ENCODE data around the gene URM1.
A peak's percentile ranks its signal among the peaks of the same experiment; 100 is the strongest.

Gene URM1

DNA sequence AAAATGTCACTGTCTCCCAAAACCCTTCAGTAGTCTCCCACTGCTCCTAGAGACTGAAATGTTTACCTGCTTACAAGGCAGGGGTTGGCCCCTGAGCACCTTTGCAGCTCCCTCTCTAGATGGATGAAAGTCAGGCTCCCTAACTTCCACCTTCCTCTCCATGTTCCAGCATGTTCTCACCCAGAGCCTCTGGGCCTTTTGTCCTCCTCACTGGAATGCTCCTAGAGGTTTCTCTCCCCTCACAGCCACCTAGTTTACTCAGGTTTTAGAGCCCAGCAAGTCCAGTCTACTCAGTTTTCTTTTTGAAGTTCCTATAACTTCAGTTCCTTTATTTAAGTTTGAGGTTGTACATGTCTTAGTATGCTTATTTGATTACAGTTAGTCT lies 815 bp upstream of the URM1 start:
- peaks cover 0 to 7% of the 10 kb centered on the region in 2 donors for H3K36me3 ChIP-seq (ENCODE audit: control insufficient read depth in 2 of 2, insufficient read depth in 2 of 2, low read length in 2 of 2)
- peak overlapping the region; percentile 95 for H3K9ac ChIP-seq (ENCODE audit: low read length in 2 of 2)
- peaks cover 21% of the 10 kb centered on the region for H3K4me1 ChIP-seq (ENCODE audit: control insufficient read depth, insufficient read depth, low read length)
- H3K27ac ChIP-seq (ENCODE audit: low read length): peak overlapping the region; percentile 89
- no peaks in the 10 kb centered on the region for H3K9me3 ChIP-seq (ENCODE audit: control insufficient read depth in 2 of 2, low read length in 2 of 2)
- no peaks in the 10 kb centered on the region for H3K27me3 ChIP-seq (ENCODE audit: control insufficient read depth in 1 of 2, insufficient read depth in 2 of 2, low read length in 2 of 2)
- peak overlapping the region; percentile 88 to 99 for H3K4me3 ChIP-seq (ENCODE audit: low read length in 2 of 2)

- Histone ChIP-seq H3K4me3 (ENCODE audit: low read length in 2 of 2) (peak overlapping the region; percentile 75 to 99), H3K4me1 (ENCODE audit: control insufficient read depth, insufficient read depth, low read length) (peaks cover 20% of the 10 kb centered on the region), H3K9me3 (ENCODE audit: control insufficient read depth in 2 of 2, low read length in 2 of 2) (no peaks in the 10 kb centered on the region), H3K9ac (ENCODE audit: low read length in 2 of 2) (peak overlapping the region; percentile 78 to 98), H3K27ac (ENCODE audit: low read length) (peak overlapping the region; percentile 89), H3K36me3 (ENCODE audit: control insufficient read depth in 2 of 2, insufficient read depth in 2 of 2, low read length in 2 of 2) (peaks cover 0 to 7% of the 10 kb centered on the region in 2 donors), H3K27me3 (ENCODE audit: control insufficient read depth in 1 of 2, insufficient read depth in 2 of 2, low read length in 2 of 2) (no peaks in the 10 kb centered on the region)
These were observed 500 bp downstream of the URM1 start for GRCh38 chr9:128371630-128372117.

DNA sequence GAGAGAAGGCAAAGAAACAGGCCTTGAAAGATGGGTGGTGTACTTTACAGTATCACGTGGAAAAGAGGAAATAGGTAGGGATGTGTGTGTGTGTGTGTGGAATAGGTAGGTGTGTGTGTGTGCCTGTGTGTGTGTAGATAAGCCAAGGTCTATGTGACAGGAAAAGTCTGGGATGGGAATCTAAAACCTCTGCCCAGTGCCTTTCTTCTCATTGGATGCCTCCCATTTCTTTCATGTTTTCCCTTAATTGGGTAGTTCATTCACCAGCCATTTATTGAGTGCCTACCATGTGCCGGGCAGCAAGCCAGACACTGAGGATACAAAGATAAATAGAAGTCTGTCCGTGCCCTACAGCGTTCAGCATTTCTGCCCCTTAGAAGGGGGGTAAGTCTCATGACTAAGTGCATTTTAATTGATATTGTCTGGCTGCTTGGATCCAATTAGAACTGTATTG lies 1.0 kb downstream of the URM1 start:
- Histone ChIP-seq H3K9me3 (ENCODE audit: control insufficient read depth in 2 of 2, low read length in 2 of 2) (no peaks in the 10 kb centered on the region), H3K9ac (ENCODE audit: low read length in 2 of 2) (peak overlapping the region; percentile 78 to 98), H3K27me3 (ENCODE audit: control insufficient read depth in 1 of 2, insufficient read depth in 2 of 2, low read length in 2 of 2) (no peaks in the 10 kb centered on the region), H3K4me1 (ENCODE audit: control insufficient read depth, insufficient read depth, low read length) (peaks cover 20% of the 10 kb centered on the region), H3K27ac (ENCODE audit: low read length) (no peak overlapping the region), H3K36me3 (ENCODE audit: control insufficient read depth in 2 of 2, insufficient read depth in 2 of 2, low read length in 2 of 2) (peaks cover 0 to 7% of the 10 kb centered on the region in 2 donors), H3K4me3 (ENCODE audit: low read length in 2 of 2) (peak overlapping the region; percentile 75 to 99)

DNA sequence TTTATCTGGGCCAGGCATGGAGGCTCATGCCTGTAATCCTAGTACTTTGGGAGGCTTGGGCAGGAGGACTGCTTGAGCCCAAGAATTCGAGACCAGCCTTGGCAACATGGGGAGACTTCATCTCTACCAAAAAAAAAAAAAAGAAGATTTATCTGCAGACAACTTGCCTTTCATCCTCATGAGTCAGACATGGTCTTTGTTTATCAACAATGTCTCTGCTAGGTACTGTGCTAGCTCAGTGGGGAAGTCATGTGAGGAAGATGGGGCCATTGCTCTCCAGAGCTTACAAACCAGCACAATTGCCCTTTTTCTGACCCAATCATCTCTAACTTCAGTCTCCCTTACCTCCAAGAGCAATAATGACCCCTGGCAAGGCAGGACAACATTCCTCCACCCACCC lies 1.6 kb downstream of the URM1 start:
- H3K9ac ChIP-seq (ENCODE audit: low read length in 2 of 2): no peak overlapping the region
- H3K27ac ChIP-seq (ENCODE audit: low read length): no peak overlapping the region
- no peak overlapping the region for H3K4me3 ChIP-seq (ENCODE audit: low read length in 2 of 2)
- peaks cover 2 to 8% of the 10 kb centered on the region in 2 donors for H3K36me3 ChIP-seq (ENCODE audit: control insufficient read depth in 2 of 2, insufficient read depth in 2 of 2, low read length in 2 of 2)
- H3K27me3 ChIP-seq (ENCODE audit: control insufficient read depth in 1 of 2, insufficient read depth in 2 of 2, low read length in 2 of 2): no peaks in the 10 kb centered on the region
- H3K9me3 ChIP-seq (ENCODE audit: control insufficient read depth in 2 of 2, low read length in 2 of 2): no peaks in the 10 kb centered on the region
- peaks cover 20% of the 10 kb centered on the region for H3K4me1 ChIP-seq (ENCODE audit: control insufficient read depth, insufficient read depth, low read length)

- Histone ChIP-seq H3K9ac (ENCODE audit: low read length in 2 of 2) (no peak overlapping the region), H3K27ac (ENCODE audit: low read length) (no peak overlapping the region), H3K36me3 (ENCODE audit: control insufficient read depth in 2 of 2, insufficient read depth in 2 of 2, low read length in 2 of 2) (peaks cover 10 to 11% of the 10 kb centered on the region in 2 donors)
These were observed 3.1 kb downstream of the URM1 start for GRCh38 chr9:128374221-128374675.

GRCh38 chr9:128375865-128376264 lies 4.7 kb downstream of the URM1 start:
- H3K27ac ChIP-seq (ENCODE audit: low read length): no peak overlapping the region
- peaks cover 10 to 16% of the 10 kb centered on the region in 2 donors for H3K36me3 ChIP-seq (ENCODE audit: control insufficient read depth in 2 of 2, insufficient read depth in 2 of 2, low read length in 2 of 2)
- H3K27me3 ChIP-seq (ENCODE audit: control insufficient read depth in 1 of 2, insufficient read depth in 2 of 2, low read length in 2 of 2): no peaks in the 10 kb centered on the region
- H3K4me3 ChIP-seq (ENCODE audit: low read length in 2 of 2): no peak overlapping the region
- H3K9me3 ChIP-seq (ENCODE audit: control insufficient read depth in 2 of 2, low read length in 2 of 2): no peaks in the 10 kb centered on the region
- H3K4me1 ChIP-seq (ENCODE audit: control insufficient read depth, insufficient read depth, low read length): peaks cover 14% of the 10 kb centered on the region
- H3K9ac ChIP-seq (ENCODE audit: low read length in 2 of 2): no peak overlapping the region

More at GRCh38 chr9:128374221-128374675, 3.1 kb downstream of the URM1 start:
- Histone ChIP-seq H3K4me3 (ENCODE audit: low read length in 2 of 2) (no peak overlapping the region), H3K9me3 (ENCODE audit: control insufficient read depth in 2 of 2, low read length in 2 of 2) (no peaks in the 10 kb centered on the region), H3K4me1 (ENCODE audit: control insufficient read depth, insufficient read depth, low read length) (peaks cover 20% of the 10 kb centered on the region), H3K27me3 (ENCODE audit: control insufficient read depth in 1 of 2, insufficient read depth in 2 of 2, low read length in 2 of 2) (no peaks in the 10 kb centered on the region)

DNA sequence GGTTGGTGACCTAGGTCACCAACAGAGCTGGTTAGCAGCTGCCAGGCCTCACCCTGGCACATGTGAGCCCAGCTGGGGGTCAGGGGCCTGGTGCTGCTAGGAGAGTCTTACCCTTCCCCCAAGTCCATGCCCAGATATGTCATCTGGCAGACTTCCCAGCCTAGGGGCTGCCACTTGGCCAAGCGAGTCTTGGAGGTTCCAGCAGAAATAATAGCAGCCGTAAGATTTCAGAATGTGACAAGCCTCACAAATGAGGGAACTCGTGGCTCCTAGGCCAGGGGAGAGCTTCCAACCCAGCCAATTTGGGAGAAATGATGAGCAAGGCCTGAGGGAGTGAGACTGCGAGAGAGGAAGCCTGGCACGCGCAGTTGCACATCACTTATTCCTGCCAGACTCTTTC lies 11.1 kb downstream of the URM1 start:
- H3K27ac ChIP-seq (ENCODE audit: low read length): no peak overlapping the region

DNA sequence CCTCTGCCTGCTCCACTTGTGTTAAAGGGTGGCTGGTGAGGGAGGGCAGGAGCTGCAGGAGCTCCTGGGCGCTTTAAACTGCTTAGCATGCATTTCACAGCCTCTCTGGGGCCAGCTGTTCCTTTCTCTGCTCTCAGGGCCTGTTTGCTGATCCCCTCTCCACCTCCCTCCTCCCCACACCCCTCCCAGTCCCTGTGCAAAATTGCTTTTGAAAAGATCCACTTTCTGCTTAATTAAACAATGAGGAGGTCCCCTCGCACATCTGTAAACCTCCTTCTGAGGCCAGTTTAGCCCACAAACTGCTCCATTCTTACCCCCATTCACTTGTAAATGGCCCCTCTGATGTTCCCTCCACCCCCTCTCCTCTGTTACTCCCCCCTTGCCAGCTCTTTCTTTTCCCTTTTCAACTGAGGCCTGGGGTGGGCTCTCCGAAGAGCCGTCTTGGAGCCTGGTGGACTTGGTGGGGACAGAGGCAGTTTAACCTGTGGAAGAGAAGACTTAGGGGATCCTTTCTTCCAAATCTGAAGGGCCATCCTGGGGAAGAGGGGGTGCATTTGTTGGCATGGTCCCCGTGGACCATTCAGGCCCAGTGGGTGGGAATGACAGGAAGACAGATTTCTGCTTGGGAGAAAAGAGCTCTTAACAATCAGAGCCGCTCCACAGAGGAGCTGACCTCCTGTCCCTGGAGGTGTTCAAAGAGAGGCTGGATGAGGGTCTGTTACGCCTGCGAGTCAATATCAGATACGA lies 12.0 kb downstream of the URM1 start:
- Histone ChIP-seq H3K27ac (ENCODE audit: low read length) (no peak overlapping the region), H3K9ac (ENCODE audit: low read length in 2 of 2) (no peak overlapping the region), H3K36me3 (ENCODE audit: control insufficient read depth in 2 of 2, insufficient read depth in 2 of 2, low read length in 2 of 2) (peaks cover 30 to 41% of the 10 kb centered on the region in 2 donors), H3K27me3 (ENCODE audit: control insufficient read depth in 1 of 2, insufficient read depth in 2 of 2, low read length in 2 of 2) (no peaks in the 10 kb centered on the region), H3K4me3 (ENCODE audit: low read length in 2 of 2) (no peak overlapping the region), H3K4me1 (ENCODE audit: control insufficient read depth, insufficient read depth, low read length) (peaks cover 2% of the 10 kb centered on the region), H3K9me3 (ENCODE audit: control insufficient read depth in 2 of 2, low read length in 2 of 2) (no peaks in the 10 kb centered on the region)

More for the DNA sequence above, 11.1 kb downstream of the URM1 start:
- Histone ChIP-seq H3K4me3 (ENCODE audit: low read length in 2 of 2) (no peak overlapping the region), H3K9ac (ENCODE audit: low read length in 2 of 2) (peak overlapping the region in 1 of 2 donors; percentile 9), H3K4me1 (ENCODE audit: control insufficient read depth, insufficient read depth, low read length) (peaks cover 2% of the 10 kb centered on the region), H3K27me3 (ENCODE audit: control insufficient read depth in 1 of 2, insufficient read depth in 2 of 2, low read length in 2 of 2) (no peaks in the 10 kb centered on the region), H3K9me3 (ENCODE audit: control insufficient read depth in 2 of 2, low read length in 2 of 2) (no peaks in the 10 kb centered on the region), H3K36me3 (ENCODE audit: control insufficient read depth in 2 of 2, insufficient read depth in 2 of 2, low read length in 2 of 2) (peaks cover 26 to 36% of the 10 kb centered on the region in 2 donors)

GRCh38 chr9:128383791-128384190 lies 12.6 kb downstream of the URM1 start:
- Histone ChIP-seq H3K4me3 (ENCODE audit: low read length in 2 of 2) (no peak overlapping the region), H3K9ac (ENCODE audit: low read length in 2 of 2) (no peak overlapping the region), H3K36me3 (ENCODE audit: control insufficient read depth in 2 of 2, insufficient read depth in 2 of 2, low read length in 2 of 2) (peaks cover 33 to 47% of the 10 kb centered on the region in 2 donors)

GRCh38 chr9:128384801-128385495 lies 13.8 kb downstream of the URM1 start:
- Histone ChIP-seq H3K4me1 (ENCODE audit: control insufficient read depth, insufficient read depth, low read length) (peaks cover 2% of the 10 kb centered on the region), H3K27me3 (ENCODE audit: control insufficient read depth in 1 of 2, insufficient read depth in 2 of 2, low read length in 2 of 2) (no peaks in the 10 kb centered on the region), H3K9me3 (ENCODE audit: control insufficient read depth in 2 of 2, low read length in 2 of 2) (no peaks in the 10 kb centered on the region), H3K9ac (ENCODE audit: low read length in 2 of 2) (no peak overlapping the region), H3K36me3 (ENCODE audit: control insufficient read depth in 2 of 2, insufficient read depth in 2 of 2, low read length in 2 of 2) (peaks cover 37 to 54% of the 10 kb centered on the region in 2 donors), H3K4me3 (ENCODE audit: low read length in 2 of 2) (no peak overlapping the region), H3K27ac (ENCODE audit: low read length) (no peak overlapping the region)

More at GRCh38 chr9:128383791-128384190, 12.6 kb downstream of the URM1 start:
- H3K9me3 ChIP-seq (ENCODE audit: control insufficient read depth in 2 of 2, low read length in 2 of 2): no peaks in the 10 kb centered on the region
- H3K27ac ChIP-seq (ENCODE audit: low read length): no peak overlapping the region
- H3K4me1 ChIP-seq (ENCODE audit: control insufficient read depth, insufficient read depth, low read length): peaks cover 2% of the 10 kb centered on the region
- H3K27me3 ChIP-seq (ENCODE audit: control insufficient read depth in 1 of 2, insufficient read depth in 2 of 2, low read length in 2 of 2): no peaks in the 10 kb centered on the region
